Measurements from ENCODE around the gene CLCN2. TPM values are rescaled to one million over a fixed set of nuclear protein-coding genes. Genes with fewer than 3 reads are reported as not detected.
"Not testable (repeated sequence)": the region's sequence is repeated elsewhere in the genome, so short reads cannot be mapped to it uniquely, and the experiment has no call there.

Gene CLCN2
- total and polyA plus RNA-seq, 2 of the 4 experiments (the other 2 are of a cell fraction), result 2.9 to 5.8 TPM

- H2BK15ac ChIP-seq (ENCODE audit: low read depth, low read length); H2AK5ac ChIP-seq (ENCODE audit: low read depth, low read length); H4K8ac ChIP-seq (ENCODE audit: low read depth in 2 of 2, low read length in 2 of 2); H2BK5ac ChIP-seq (ENCODE audit: low read depth, low read length, poor library complexity, severe bottlenecking); H3K9ac ChIP-seq (ENCODE audit: low read depth, low read length); BruUV-seq (replicated peaks); H3K27me3 ChIP-seq (ENCODE audit: control insufficient read depth, insufficient read depth, low read length); H3K4me3 ChIP-seq (ENCODE audit: insufficient read depth, low read depth, low read length); H3K18ac ChIP-seq (ENCODE audit: low read depth, low read length); H3K9me3 ChIP-seq (ENCODE audit: control insufficient read depth, insufficient read depth, low read length); POLR2A ChIA-PET (ENCODE audit: unreplicated experiment); H3K23ac ChIP-seq (ENCODE audit: low read depth, low read length); H3K27ac ChIP-seq (ENCODE audit: insufficient read depth, low read length); ATAC-seq (ENCODE audit: low read depth); H2AK9ac ChIP-seq (replicated peaks; ENCODE audit: low read depth, low read length, poor library complexity); H3K56ac ChIP-seq (ENCODE audit: extremely low read depth, insufficient read depth, low read length); H4K5ac ChIP-seq (ENCODE audit: low read depth, low read length); H3K4ac ChIP-seq (ENCODE audit: low read depth, low read length); H2AFZ ChIP-seq (replicated peaks; ENCODE audit: low read length, poor library complexity); H4K91ac ChIP-seq (ENCODE audit: insufficient read depth, low read depth, low read length); H2BK20ac ChIP-seq (ENCODE audit: low read depth, low read length); in situ Hi-C loops (cut with MboI; ENCODE audit: low sequenced_read_pairs); H3K14ac ChIP-seq (replicated peaks; ENCODE audit: low read depth, low read length); dilution Hi-C loops (cut with HindIII; ENCODE audit: low sequenced_read_pairs, unreplicated experiment); H3K4me2 ChIP-seq (ENCODE audit: low read depth, low read length); H2BK120ac ChIP-seq (ENCODE audit: low read depth, low read length): not testable (repeated sequence)
- Histone ChIP-seq H3K36me3 (ENCODE audit: control insufficient read depth, insufficient read depth, low read length) (peaks cover 28% of the 10 kb centered on the region), H3K9me1 (ENCODE audit: insufficient read depth, low read length) (peaks cover 25% of the 10 kb centered on the region), H3K79me1 (ENCODE audit: low read depth in 1 of 2, low read length in 2 of 2) (peaks cover 18 to 76% of the 10 kb centered on the region in 2 experiments; a peak in 3 of 4 replicates), H3K4me1 (ENCODE audit: control insufficient read depth, insufficient read depth, low read length) (peaks cover 38% of the 10 kb centered on the region), H4K20me1 (ENCODE audit: insufficient read depth, low read length) (peaks cover 35% of the 10 kb centered on the region)
- intact Hi-C loops (cut with micrococcal nuclease), result loop anchor here (10.0 kb wide), 1 partner anchor 1435 kb away; no protein-coding TSS in a partner anchor
- 91 to 100% methylated on average over 1 to 14 of the region's 19 CpGs for WGBS, 2 experiments (ENCODE audit: extremely low coverage in 2 of 2, insufficient read length in 1 of 2)
- CTCF ChIA-PET, result interaction anchor here (0.8 to 1.3 kb wide), 3 partner anchors 14 to 20 kb away, joined by 3 to 6 read pairs (median 4); no protein-coding TSS in a partner anchor
- DNase-seq, result peak; percentile 44
Observed at GRCh38 chr3:184339451-184340135, 21.8 kb downstream of the CLCN2 start.

All from IMR-90 (cell line).